ENCODE measurements around the gene HCN1. TPM values are rescaled to one million over a fixed set of nuclear protein-coding genes. Genes with fewer than 3 reads are reported as not detected.
"Not testable (repeated sequence)": the region's sequence is repeated elsewhere in the genome, so short reads cannot be mapped to it uniquely, and the experiment has no call there.

The HCN1 gene
- total RNA-seq, 1 experiment from 2014 or later = not detected

DNA sequence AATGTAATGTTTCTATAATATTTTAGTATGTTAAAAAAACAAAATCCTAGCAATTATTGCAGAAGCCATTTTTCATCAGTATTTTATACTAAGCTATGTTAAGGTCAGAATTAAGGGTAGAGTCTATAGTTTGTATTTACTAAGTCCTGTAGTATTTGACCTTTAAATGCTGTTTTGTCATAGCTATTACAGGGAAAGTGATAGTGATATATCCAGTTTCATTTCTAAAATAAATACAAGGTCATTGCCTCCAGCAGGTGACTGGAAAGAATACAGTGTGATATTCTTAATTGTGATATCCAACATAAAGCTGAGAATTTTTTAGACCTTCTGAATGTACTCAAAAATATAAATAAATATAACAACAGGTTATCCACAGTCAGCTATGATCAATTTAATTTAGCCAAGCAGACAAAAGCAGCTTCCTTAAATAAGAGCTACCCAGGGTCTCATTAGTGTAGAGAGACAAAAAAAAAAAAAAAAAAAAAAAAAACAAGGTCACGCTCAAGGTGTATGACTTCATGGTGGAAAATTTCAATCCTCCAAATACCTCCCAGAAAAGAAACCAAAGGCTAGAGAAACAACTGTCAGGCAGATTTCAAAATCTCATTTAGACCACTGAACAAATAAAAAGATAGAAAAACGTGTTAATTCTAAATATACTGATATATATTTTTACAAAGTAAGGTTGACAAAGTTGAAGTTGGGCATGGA lies 278.7 kb downstream of the HCN1 start:
- no peak for DNase-seq (ENCODE audit: low spot score)

DNA sequence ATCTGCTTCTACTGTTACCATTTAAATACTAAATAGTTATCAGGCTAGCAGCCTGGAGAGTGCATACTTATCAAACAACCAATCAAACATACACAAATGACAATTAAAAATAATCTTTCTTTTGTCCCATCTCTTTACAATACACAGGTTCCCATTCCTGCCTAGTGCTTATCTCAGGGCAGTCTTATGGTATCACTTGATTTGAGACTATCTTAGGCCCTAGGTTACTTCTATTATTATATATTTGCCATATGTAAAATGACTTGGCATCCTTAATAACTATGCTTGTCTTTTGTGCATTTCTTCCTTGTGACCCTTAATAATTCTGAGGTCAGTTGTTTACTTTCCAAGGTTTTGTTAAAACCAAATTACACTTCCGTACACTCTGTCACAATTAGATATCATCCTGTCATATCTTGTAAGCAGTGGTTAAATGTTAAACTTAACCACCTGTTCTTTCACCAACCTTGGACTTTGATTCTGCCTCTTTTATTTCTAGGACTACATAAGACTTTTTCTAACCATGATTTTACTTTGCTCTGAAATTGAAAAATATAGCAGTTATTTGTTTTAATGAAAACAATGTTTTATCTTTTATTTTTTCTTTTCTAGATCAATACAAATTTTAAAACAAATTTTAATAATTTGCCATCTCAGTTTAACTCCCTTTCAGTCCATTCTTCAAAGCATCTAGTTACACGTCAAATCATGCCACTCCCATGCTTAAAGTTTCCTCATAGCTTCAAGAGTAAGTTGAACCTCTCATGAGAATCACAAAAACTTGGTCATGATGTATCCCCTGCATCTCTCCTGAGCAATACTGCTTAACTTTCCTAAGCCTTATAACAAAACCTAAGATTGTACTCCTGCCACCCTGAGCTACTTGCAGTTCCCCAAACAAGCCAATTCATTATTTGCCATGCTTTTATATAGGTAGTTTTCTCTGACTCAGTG lies 281.3 kb downstream of the HCN1 start:
- DNase-seq (ENCODE audit: low spot score) = no peak

DNA sequence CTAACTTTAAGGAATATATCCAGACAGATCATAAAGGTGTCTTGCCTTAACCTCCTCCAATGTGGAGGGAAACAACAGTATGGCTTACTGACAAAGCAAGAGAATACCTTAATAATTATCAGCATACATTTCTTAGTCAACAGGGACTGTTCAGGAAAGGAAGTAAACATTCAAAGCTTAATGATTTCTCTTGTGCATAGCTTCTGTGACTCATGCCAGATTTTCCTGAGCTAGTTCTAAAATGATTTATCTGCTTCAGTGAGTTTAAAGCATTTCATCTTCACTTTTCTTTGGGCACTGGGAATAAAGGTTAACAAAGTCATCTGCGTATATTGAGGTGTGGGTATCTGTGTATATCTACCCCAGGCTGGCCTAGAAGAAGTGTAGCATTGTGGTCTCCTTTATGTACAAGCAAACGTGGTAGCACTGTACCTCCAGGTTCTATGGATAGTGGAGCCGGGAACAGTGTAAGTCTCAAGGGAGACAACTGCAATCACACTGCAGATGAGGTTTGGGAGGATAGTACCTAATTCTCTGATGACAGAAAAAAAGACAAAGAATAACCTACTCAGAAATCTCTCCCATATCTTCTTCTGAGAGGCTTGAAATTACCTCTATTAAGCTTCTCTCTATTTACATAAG lies 284.1 kb downstream of the HCN1 start:
- DNase-seq (ENCODE audit: low spot score) = peak; percentile 55

DNA sequence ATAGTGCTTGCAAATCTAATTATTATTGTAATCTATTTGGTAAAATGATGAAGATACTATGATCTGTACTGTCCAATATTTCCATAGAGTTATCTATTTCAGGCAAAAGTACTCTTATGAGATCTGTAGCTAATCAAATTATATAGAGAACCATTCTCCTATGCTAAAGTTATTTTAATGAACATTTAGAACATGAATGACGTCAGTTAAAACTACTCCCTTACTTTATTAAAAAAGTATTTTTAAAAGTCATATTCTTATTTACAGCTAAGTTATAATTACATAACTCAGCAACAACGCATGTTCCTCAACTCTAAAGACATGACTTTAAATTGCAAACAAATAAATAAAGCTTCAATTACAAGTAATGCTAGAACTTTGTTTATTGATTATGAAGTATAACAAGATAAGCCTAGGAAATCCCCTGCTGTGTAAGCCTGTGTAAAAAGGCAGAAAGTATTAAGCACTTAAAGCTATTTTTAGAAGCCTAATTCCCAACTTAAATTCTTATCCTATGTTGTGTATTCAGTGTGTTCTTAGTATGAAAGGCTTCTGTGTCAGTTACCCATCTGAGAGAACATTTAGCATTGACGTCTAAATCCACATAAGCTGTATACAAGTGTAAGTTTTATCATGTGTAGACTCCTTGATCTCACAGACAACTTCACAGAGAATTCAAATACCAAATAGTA lies 285.7 kb downstream of the HCN1 start:
- DNase-seq (ENCODE audit: low spot score) = no peak

GRCh38 chr5:45408067-45408466 lies 288.1 kb downstream of the HCN1 start:
- DNase-seq (ENCODE audit: low spot score) = no peak

GRCh38 chr5:45402804-45403455 lies 293.2 kb downstream of the HCN1 start:
- DNase-seq (ENCODE audit: low spot score) = no peak

DNA sequence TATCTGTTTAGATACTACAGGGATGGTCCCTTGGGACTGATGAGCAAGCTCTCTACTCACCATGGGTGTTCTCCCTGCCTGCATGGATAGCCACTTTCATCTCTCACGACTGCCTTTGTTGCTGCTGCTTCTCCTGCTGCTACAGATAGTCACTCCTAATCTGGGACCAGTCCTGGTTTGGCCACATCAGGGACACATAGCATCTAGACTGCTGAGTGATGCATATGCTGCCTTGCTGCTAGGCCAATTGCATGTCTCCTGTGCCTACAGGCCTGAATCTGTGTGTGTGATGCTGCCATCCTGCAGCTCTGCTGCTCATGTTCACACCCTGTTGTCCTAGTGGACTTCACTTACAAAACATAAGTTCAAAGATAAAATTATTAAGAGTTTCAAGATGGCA lies 297.1 kb downstream of the HCN1 start:
- DNase-seq (ENCODE audit: low spot score) = no peak

DNA sequence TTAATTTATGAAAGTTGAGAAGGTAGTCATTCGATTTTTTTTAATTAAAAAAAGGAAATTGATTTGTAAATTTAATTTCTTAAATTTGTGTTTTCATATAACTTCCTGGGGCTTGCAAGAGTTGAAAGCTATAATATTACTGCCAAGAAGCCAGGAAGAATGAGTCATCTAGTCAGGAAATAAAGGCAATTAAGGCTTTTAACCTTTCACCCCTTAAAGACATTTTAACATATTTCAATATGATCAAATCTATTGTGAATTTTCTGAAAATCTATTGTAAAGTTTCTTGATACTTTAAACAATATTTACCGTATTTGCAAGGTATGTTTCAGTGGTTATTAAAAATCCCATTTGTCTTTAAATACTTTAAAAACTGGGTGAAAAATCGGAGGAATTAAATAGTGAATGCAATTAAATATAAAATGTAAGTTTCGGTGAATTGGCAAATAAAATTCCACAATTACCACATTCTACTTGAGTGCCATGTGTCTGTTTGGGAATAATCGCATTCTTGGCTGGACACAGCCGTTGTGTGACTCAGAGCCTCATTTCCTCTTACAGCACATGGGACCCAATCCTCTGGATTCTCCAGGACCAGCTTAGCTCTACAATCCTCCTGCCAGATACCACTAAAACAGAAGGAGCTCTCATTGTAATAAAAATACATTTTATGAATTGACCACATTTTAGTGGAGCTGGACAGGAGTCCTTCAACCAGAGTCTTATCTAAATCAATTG lies 310.7 kb downstream of the HCN1 start:
- peak; percentile 91 for DNase-seq (ENCODE audit: low spot score)

DNA sequence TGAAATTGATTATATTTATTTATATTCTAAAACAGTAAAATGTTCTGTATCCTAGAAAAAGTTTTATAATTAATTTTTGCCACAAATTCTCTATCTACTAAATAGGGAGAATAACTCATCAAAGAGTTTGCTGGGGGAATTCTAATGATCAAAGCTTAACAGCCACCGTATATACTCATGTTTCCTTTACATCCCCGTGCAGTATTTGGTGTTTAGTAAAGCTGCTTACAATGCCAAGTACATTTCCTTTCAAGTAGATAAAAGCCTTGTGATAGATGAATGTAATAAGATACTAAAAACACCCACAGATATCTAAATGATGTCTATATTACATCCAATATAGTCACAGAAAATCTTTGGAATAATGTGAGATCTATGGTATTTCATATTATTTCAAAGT lies 312.2 kb downstream of the HCN1 start:
- no peak for DNase-seq (ENCODE audit: low spot score)

DNA sequence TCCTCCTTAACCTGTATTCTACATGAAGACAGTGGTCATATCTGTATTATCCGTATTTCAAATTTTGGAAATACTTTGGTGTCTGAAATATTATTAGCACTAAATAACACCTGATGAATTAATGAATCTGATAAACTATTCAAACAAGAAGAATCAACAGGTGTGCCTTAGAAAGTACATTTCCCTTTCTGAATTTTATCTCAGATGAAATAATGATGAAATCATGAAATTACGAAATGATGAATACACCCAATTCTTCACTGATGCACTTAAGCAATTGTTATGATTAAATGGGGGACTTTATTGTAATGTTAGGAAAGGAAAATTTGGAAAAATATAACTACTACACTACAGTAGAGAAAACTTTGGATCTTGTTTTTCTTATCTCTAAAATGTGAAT lies 313.6 kb downstream of the HCN1 start:
- no peak for DNase-seq (ENCODE audit: low spot score)

- peak; percentile 86 for DNase-seq (ENCODE audit: low spot score)
These were observed 319.8 kb downstream of the HCN1 start for GRCh38 chr5:45376417-45376816.

DNA sequence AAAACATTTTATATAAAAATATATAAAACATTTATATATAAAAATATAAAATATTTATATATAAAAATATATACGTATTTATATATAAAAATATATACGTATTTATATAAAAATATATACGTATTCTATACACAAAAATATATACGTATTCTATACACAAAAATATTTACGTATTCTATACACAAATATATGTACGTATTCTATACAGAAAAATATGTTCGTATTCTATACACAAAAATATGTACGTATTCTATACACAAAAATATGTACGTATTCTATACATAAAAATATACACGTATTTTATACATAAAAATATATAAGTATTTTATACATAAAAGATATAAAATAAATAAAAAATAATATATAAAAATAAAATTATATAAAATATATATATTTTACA lies 323.6 kb downstream of the HCN1 start:
- DNase-seq (ENCODE audit: low spot score) = no peak

DNA sequence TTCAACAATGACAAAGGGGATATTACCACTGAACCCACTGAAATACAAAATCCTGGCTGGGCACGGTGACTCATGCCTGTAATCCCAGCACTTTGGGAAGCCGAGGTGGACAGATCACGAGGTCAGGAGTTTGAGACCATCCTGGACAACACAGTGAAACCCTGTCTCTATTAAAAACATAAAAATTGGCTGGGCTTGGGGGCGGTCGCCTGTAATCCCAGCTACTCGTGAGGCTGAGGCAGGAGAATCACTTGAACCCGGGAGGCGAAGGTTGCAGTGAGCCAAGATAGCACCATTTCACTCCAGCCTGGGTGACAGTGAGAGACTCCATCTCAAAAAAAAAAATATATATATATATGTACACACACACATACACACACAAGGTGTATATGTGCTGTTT lies 324.8 kb downstream of the HCN1 start:
- not testable (repeated sequence) for DNase-seq (ENCODE audit: low spot score)

- DNase-seq (ENCODE audit: low spot score) = no peak
These were observed 340.8 kb downstream of the HCN1 start for GRCh38 chr5:45355189-45355992.

DNA sequence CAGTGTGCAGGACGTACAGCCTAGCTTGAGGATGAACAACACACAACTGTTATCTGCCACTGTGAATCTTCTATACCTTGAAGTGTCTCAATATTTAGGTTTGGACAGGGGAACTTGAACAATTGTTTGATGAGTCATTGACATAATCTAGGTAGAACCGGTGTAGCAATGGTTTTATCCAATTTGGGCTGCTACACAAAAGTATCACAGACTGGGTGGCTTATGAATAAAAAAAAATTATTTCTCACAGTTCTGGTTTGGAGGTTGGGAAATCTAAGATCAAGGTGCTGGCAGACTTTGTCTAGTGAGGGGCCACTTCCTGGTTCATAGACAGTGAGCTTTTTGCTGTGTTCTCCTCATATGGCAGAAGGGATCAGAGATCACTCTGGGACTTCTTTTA lies 359.7 kb downstream of the HCN1 start:
- DNase-seq (ENCODE audit: low spot score) = no peak

DNA sequence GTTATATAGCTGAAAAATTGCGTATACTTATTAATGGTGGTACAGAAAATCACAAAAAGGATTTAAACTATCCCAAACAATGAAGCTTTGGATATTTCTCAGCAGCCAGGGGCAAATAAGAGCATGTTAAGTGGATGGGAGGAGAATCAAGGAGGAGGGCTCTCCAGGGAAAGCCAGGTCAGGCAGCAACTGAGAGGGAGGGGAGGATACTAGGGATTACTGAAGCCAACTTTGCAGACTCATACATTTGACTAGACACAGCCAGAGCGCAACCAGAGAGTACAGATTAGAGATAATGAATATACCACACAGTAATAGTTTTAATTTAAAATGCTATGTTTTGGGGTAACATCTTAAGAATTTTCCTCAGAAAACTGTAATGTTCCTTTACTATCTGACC lies 360.2 kb downstream of the HCN1 start:
- DNase-seq (ENCODE audit: low spot score) = no peak

GRCh38 chr5:45335346-45335745 lies 360.8 kb downstream of the HCN1 start:
- no peak for DNase-seq (ENCODE audit: low spot score)

DNA sequence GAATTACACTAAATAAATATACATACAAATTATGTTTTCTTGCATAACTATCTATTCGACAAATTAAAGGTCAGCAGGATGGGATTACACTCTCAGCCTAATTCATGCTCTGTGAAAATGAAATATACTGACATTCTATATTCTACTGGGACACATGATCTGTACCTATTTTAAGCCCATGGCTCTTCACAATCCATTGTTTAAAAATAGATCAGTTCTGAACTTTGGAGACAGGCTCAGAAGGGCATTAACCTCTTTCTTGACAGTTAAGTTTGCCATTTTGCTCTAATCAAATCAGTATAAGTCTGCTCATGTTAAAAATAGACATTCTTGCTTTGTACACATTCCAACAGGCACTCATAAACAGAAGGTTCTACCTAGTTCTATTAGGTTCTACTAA lies 361.2 kb downstream of the HCN1 start:
- no peak for DNase-seq (ENCODE audit: low spot score)

DNA sequence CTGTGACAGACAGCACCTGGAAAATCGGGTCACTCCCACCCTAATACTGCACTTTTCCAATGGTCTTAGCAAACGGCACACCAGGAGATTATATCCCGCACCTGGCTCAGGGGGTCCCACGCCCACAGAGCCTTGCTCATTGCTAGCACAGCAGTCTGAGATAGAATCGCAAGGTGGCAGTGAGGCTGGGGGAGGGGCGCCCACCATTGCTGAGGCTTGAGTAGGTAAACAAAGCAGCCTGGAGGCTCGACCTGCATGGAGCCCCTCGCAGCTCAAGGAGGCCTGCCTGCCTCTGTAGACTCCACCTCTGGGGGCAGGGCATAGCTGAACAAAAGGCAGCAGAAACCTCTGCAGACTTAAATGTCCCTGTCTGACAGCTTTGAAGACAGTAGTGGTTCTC lies 383.6 kb downstream of the HCN1 start:
- DNase-seq (ENCODE audit: low spot score) = not testable (repeated sequence)

DNA sequence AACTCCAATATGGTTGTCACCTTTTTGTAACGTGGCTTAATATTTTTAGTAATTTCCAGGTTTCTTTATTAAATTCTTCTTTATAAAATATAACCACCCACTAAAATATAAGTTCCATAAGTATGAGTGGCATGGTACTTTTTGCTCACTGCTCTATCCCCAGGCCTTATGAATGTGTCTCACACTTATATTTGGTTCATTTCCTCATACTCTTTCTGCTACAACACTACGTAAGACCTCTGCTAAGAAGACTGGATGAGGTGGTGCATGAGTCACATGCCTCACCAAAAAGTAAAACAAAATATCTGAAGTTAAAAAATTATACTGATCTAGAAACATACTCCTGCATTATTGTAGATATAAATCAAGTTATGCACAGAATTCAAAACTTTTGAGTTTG lies 400.9 kb downstream of the HCN1 start:
- DNase-seq (ENCODE audit: low spot score) = no peak
